Activated T-cell treated with anti-CD3 and anti-CD28 coated beads, Interleukin-2, amount 50 U/mL, for 48 hours (primary cell): ENCODE measurements around the gene CPT1A.

Source experiments
- DNase-seq, 2 experiments: peaks; one replicate each; pipeline ENCODE4 v3.0.0-alpha.2; 2020

The CPT1A gene

DNA sequence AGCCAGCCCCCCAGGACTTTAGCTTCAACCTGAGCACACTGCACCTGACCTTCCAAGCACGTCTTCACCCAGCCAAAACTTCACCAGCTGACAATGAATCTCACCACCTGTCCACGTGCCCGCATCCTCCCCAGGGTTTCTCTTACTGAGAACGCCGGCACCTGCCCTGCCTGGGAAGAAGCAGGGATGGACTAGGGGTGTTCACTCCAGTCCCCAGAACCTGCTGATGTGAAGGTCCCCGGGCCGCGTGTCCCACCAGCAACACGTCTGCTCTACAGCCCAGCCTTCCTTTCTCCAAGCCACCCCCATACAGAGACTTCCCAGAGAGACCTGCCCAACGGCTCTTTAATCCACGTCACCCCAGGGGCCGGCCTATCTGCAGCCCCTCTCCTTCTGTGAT is 12.8 kb downstream of the CPT1A start:
- DNase-seq: no peak

DNA sequence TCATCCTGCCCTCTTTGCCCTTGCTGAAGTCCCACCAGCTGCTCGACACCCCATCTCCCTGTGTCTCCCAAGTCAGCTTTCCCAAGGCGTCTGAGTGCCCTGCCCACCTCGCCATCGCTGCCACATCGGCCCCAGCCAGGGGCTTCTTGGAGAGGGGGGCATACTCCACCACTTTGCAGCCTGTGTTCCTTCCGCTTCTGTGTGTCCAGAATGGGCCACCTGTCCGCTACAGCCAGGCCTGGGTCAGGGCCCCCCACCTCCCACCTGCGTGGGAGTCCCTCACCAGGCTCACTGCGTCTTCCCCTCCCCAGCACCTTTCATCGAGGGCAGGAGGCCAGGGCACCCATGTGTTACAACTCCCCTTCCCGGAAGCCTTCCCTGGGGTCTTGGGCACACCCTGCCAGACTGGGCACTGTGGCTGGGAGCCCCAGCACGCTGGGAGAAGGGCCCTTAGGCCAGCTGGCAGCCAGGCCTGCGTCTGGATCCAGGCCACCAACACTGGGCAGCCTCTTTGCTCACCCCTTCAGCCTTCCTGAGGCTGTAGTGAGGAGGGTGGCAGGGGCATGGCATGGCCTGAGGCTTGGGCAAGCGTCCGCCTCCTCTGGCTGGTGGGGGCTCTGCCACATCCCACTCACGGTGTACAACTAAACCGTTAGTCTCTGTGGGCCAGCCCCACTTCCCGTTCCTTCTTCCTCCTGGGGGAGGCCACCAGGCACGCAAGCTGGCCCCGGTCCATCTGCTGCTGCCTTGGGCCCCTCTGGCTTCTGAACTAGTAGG is 13.4 kb downstream of the CPT1A start:
- no peak for DNase-seq

DNA sequence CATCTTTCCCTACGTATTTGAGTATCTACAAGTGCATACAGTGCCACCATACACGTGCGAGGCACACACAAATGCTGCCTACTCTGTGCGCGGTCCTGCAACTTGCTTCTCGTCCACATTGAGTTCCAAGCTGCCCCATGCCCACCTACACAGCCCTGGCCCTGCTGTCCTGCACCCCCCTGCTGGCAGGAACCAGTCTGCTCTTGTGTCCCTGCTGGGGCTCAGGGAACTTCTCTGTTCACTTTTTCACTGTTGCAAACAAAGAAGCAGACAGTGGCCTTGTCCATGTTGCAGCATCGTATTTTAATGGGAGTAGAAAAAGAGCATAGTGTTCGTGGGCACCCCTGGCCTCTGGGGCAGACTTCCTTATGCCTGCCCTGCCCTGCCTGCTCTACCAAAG is 14.0 kb downstream of the CPT1A start:
- no peak for DNase-seq

DNA sequence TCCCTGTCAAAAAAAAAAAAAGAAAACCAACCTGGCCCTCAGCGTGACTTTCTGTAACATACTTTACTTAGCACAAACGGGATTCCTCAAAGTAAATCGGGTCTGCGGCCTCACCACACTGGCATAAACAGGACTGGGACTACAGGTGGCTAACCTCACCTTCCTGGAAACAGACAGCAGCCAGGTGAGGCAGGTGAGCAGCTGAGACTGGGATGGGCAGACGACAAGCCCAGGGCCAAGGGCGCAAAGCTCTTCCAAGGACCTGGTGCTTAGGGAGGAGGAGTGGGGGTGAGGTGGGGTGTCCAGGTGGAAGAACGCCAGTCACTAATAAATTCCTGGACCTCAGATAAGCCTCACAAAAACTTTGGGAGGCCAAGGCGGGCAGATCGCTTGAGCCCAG is 15.0 kb downstream of the CPT1A start:
- no peak for DNase-seq

DNA sequence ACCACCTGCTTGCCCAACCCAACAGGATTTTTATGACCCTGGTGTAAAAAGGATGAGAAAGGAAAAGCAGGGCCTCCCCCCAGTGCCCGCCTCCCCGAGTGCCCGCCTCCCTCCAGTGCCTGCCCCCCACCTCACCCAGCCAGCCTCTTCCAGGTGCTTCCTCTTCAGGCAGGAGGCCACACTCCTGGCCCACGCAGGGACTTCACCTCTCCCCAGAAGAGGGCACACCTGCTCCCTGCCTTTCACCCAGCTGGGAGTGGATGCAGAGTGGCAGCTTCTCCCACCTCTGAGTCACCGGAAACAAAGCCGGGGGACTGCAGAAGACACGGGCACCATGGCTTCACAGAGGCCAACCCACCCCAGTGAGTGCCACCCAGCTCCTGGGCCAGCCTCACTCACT is 16.1 kb downstream of the CPT1A start:
- DNase-seq: peak; percentile 48 to 49

DNA sequence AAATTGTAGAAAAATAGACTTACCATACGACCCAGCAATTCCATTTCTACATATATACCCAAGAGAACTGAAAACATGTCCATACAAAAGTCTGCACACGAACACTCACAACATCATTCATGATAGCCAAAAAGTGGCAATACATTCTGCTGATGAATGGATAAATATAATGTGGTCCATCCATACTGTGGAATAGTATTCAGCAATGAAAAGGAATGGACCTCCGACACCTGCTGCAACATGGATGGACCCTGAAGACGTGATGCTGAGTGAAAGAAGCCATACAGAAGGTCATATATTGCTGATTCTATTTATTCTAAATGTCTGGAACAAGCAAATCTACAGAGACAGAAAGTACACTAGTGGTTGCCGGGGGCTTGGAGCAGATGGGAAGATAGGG is 19.2 kb downstream of the CPT1A start:
- no peak for DNase-seq

DNA sequence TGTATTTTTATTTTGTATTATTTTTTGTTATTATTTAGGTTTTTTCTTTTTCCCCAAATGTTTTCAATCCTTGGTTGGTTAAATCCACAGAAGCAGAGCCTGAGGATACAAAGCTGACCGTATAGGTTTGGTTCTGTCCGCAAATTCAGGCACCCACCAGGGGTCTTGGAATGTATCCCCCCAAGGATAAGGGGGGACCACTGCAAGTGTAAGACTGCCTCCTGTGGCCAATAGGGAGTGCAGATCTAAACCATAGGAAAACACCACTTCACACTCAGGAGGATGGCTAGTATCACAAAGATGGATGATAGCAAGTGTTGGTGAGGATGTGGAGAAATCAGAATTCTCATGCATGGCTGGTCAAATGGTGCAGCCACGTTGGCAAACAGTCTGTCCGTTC is 20.0 kb downstream of the CPT1A start:
- DNase-seq: no peak

DNA sequence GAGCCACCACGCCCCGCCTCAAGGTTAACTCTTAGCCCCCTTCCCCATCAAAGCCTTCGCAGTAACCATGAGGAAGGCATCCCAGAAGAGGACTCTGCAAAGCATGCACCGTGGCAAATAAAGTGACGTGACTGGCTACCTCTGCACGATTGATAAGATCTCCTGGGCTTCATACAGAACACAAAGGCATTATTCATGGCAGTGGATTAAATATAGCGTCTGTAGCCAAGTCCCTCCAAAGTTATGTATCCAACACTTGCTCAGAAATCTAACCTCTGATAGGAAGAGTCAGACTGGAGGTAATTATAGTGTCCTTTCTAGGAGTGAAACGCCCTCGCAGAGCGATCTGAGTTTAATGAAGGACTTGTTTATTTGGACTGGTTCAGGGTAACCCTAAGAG is 22.4 kb downstream of the CPT1A start:
- DNase-seq: no peak

DNA sequence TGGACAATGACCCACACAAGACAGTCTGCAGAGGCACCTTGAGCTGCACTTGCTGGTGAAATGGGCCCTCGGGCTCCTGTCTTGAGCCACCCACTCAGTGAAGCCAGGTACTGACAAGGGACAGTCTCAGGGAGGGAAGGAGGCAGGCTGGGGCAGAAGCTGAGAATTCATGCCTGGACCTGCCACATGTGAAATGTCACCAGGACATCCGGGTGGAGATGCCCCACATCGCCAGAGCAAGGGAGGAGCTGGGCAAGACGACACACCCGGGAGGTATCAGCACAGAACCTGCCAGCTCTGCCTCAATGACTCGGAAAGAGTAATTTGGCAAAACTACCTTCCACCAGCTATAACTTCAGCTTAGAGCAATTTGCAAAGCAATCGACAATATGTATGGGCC is 23.5 kb downstream of the CPT1A start:
- DNase-seq: no peak

DNA sequence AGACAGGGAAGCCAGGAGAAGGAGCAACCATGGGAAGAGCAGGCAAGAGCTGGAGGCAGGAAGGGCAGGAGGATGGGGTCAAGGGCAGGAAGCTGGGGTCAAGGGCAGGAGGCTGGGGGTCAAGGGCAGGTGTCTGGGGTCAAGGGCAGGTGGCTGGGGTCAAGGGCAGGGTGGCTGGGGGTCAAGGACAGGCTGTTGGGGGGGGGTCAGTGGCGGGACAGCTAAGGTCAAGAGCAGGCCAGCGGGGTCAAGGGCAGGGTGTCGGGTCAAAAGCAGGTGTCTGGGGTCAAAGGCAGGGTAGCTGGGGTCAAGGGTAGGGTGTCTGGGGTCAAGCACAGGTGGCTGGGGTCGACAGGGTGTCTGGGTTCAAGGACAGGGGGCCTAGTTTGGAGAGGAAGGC is 24.2 kb downstream of the CPT1A start:
- DNase-seq: no peak

DNA sequence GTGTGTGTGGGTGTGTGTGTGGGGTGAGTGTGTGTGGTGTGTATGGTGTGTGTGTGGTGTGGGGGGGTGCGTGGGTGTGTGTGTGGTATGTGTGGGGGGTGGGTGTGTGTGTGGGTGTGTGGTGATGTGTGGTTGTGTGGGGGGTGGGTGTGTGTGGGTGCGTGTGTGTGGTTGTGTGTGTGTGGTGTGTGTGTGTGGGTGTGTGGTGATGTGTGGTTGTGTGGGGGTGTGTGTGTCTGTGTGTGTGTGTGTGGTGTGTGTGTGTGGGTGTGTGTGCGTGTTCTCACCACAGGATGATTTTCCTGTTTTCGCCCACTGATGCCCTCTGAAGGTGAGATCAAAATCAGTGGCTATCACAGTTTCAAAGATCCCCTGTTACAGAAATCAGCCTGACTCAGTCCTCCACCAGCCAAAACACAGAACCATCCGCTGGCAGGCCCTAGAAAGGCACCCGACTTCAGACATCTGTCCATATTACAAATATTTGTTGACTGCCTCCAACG is 24.7 kb downstream of the CPT1A start:
- peak; percentile 30 to 32 for DNase-seq

DNA sequence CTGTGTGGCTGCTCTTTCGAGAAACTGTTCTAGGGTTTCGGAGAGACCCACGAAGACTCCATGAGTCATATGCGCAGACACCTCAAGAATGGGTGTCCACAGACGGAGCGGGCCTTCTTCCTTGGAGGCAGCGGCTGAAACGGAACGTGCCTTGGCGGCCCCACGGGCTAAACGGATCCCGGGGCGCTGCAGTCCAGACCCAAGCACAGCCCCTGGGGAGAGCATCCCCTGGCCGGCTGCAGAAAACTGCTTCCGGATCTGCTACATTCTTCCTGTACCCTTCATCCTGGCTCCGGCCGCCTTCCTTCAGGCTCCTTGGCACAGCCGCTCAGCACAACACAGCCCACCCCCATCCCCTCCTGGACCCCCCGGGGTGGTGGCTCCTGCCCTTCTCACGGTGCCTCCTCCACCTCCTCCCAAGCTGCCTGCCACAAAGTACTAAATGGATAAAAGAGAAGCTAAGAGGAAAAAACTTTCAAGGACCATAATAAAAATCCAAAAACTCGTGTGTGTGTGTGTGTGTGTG is 25.4 kb downstream of the CPT1A start:
- no peak for DNase-seq

DNA sequence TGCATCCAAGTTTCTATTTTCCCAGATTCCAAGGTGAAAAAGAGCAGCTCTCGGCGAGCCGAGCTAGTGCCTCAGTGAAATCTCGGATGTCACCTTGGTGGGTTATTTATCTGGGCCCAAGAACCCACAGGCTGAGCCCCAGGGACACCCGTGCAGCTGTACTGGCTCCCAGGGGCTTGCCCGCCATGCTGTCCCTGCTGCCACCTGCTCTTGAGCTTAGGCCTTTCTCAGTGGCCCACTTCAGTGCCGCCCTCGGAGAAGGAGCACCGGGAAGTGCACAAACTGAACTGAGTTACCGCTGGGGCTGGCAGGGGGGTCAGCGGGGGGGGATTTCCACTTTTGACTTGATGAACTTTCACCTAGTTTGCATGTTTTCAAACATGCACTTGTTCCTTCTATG is 27.9 kb downstream of the CPT1A start:
- no peak for DNase-seq

DNA sequence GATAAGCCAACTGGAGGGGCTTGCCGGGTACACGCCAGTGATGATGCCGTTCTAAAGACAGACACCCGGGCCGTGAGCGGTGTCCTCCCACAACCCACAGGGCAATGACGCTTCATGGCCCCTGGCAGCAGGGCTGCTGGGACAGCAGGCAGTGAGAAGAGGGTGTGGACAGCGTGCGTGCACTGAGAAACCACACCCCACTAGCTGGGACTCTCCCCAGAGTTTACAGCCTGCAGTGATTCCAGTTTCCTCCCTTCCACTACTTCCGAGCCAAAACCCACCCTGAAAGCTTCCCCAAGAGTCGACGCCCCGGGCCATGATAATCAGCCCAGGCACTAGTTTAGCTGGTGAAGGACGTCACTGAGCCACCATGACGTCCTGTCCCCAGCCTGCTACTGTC is 29.2 kb downstream of the CPT1A start:
- no peak for DNase-seq

DNA sequence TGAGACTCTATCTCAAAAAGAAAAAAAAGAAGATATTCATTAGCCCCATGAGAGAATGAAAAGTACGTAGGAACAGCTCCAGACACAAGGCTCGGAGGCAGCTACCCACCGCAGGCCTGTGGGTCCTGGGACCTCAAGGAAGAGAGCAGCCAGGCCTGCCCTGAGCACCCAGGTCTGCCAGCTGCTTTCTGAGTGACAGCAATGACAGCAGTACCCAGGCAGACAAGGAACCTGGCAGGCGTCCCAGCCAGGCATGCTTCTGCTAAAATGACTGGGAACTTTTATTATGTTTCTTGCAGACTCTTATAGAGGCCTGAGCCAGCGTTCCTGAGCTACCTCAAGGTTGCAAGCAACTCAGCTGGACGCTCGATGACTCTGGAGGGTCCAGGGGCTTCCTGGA is 31.6 kb downstream of the CPT1A start:
- no peak for DNase-seq

DNA sequence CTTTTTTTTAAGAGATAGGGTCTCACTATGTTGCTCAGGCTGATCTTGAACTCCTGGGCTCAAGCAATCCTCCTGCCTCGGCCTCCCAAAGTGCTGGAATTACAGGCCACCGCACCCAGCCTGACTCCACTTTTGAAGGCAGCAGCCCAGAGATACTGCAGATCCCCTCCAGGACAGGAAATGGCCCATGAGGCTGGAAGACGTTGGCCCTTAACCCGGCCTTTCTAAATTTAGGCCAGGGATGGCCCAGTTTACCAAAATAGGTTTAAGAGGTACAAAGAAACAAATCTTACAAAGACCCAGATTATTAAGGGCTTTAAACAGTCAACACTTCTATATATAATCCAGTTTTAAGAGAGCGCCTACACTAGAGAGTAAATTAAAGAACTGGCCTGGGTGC is 32.2 kb downstream of the CPT1A start:
- no peak for DNase-seq

DNA sequence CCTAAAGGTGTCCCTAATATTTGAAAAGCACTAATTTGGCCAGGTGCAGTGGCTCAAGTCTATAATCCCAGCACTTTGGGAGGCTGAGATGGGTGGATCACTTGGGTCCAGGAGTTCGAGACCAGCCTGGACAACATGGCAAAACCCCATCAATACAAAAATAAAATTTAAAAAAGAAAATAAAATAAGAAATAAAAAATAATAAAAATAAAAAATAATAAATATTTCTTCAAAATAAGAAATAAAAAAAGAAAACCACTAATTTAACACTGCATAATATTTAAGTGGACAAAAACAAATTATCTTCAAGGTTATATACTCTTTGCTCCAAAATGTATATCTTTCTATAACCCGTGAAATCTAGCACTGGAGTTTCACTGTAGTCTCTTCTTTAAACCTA is 32.9 kb downstream of the CPT1A start:
- no peak for DNase-seq

DNA sequence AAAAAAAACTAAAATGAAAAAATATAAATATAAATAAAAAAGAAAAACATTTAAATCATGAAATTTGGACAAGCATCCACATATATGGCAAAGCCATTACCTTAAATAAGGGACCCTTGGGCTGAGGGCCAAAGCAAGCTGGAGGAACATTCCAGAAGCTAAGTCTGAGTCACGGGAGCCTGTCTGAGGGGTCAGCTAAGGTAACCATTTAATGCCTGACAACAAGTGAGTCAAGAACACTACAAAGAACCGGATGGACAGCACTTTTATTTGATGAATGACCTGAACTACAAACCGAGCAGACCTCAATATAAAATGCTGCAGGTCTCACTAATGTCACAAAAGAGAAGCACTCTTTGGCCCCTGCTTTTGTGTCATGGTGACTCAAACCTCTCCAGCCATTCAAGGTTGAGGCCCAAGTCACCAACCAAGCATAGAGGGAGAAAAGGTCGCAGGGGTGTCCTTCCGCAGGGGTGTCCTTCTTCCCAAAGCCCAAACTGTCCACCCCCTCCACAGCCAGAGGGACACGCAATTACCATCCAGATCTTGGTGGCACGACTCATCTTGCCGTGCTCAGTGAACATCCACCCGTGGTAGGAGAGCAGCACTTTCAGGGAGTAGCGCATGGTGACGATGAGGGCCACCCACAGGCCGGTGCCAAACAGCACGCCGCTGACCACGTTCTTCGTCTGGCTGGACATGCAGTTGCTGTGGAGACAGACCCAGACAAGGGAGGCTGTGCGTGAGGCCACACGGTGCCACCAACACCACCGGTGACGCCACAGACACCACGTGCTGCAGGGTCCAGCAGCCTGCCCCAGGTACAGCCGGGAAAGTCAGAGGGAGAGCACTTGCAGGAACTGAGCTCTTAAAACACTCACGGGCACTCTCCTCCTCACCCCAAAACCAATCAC is 34.5 kb downstream of the CPT1A start:
- DNase-seq: no peak

DNA sequence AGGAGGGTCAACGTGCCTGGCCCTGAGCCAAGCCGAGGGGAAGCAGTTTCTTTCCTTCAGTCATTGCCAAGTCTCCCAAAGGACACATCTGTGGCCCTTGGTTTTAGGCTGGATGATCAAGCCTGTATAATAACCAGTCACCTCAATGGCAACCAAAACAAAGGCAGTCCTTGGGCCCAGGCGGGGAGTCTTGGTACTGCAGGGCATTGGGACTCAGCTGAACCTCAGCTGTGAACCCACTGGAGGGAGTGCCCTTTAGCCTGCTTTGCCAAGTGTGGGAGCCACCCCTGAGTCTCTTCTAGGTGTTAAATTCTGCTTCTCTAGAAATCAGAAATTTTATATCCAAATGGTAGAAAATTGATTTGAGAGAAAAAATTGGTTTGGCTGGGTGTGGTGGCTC is 36.9 kb downstream of the CPT1A start:
- DNase-seq: no peak

DNA sequence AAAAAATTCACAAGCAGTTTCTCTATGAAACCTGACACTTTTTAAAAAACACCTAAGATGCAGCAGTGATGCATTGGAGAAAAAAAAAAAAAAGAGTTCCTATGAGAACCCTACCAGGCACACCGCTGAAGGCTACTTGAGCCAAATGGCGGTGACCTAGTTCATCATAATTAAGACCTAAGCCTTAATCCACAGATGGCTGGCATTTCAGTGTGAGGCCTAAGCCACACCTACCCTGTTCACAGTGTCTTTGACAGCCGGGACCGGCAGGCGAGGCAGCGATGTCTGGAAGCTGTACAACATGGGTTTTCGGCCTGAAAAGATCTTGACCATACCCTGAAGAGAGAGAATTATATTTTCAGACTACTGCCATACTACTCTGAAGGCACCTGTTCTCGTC is 38.0 kb downstream of the CPT1A start:
- no peak for DNase-seq

DNA sequence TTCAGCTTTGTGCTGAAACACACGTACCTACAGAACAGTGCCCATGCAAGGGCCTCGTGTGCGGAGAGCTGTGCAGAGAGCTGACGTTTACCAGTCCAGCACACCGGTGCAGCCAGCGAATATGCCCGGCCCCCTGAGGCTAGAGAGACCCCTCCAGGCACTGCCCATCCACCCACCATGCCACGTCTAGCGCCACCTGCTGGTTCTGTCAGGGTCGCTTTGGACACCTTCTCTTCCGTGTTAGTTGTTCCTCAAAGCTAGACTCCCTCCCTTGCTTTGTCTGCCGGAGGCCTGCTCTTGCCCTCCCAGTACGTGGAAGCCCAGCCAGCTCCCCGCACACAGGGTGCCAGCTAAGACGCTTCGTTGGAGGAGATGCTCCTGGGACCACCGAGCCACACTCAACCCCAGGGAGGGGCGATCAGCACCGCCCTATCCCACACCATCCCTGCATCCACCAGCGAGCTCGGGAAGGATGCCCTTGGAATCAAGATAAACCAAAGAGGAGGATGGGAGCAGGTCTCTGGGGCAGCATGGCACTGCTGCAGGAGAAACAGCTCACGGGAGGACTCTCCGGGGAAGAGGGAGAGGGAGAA is 43.4 kb downstream of the CPT1A start:
- DNase-seq: peak; percentile 63 to 66

DNA sequence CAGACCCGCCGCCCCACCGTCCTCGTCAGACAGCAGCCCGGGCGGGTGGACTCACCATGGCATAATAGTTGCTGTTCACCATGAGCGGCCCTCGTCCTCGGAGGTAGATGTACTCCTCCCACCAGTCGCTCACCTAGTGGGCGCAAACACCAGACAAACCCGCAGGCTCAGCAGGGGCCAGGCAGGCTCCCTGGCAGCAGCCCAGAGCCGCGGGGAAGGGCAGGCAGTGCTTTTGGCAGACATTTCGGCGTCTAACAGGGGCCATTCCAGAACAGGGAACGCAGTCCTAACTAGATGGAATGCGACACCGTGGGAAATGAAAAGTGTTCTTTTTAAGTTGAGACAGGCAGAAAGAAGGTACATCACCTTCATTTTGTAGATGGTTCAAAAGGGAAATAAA is 44.9 kb downstream of the CPT1A start:
- DNase-seq: no peak

DNA sequence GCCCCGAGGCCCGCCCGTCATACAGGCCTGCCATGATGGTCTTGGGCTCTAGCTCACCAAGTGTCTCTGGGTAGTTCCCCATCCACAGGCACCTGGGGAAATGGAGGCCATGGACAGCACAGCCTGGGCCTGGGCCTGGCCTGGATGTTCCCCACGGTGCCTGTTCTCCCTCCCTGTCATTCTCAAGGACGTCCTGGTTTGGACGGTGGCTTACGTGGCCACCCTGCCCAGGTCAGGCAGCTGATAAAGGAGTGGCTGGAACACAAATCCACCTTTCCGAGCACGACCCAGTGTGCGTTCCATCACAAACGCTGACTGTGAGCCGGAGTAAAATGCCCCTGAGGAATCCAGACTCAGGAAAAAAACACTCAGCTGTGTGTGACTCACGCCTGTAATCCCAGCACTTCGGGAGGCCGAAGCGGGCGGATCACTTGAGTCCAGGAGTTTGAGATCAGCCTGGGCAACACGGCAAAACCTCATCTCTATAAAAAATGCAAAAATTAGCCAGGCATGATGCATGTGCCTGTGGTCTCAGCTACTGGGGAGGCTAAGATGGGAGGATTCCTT is 49.2 kb downstream of the CPT1A start:
- DNase-seq: no peak
